HL-60 (cell line): ENCODE measurements around the gene SPDYC.

Experiments
- DNase-seq, 2 experiments: peaks; one replicate each; pipeline ENCODE4 v3.0.0-alpha.2; 2010 to 2020; ENCODE audit warnings: low read depth in 1 of 2, low spot score in 1 of 2
- H3K27ac ChIP-seq: fragments of 250-450 bp; sonication (Bioruptor Pico); replicated peaks from 2 replicates; pipeline ENCODE4 v1.5.1; 2020; ENCODE audit warnings: mild to moderate bottlenecking, moderate library complexity
- H3K27me3 ChIP-seq: fragments of 250-450 bp; sonication (Bioruptor Pico); 2 replicates; pipeline ENCODE4 v1.5.1; 2021; ENCODE audit warnings: mild to moderate bottlenecking, moderate library complexity; ENCODE audit not compliant: insufficient read depth, poor library complexity, severe bottlenecking
- H3K4me3 ChIP-seq: replicated peaks from 2 replicates; pipeline ENCODE4 v1.5.1; 2011; ENCODE audit warnings: mild to moderate bottlenecking, control low read depth, low read length; ENCODE audit not compliant: insufficient read depth
- GABPA ChIP-seq: IDR thresholded peaks from 2 replicates; pipeline ENCODE4 v1.6.1; 2012; ENCODE audit warnings: low read depth
- POLR2AphosphoS5 ChIP-seq: IDR thresholded peaks from 2 replicates; pipeline ENCODE4 v1.6.1; 2012; ENCODE audit warnings: low read depth
- REST ChIP-seq: IDR thresholded peaks from 2 replicates; pipeline ENCODE4 v1.6.1; 2012; ENCODE audit warnings: low read depth; ENCODE audit not compliant: insufficient replicate concordance
- SPI1 ChIP-seq: IDR thresholded peaks from 2 replicates; pipeline ENCODE4 v1.6.1; 2012; ENCODE audit warnings: low read depth, mild to moderate bottlenecking, borderline replicate concordance
- TF ChIP-seq, protein P1 (sequence below): IDR thresholded peaks from one replicate; pipeline ENCODE4 v1.5.1; 2011; ENCODE audit warnings: low read length, control low read depth, inconsistent platforms; ENCODE audit not compliant: insufficient read depth

The SPDYC gene

GRCh38 chr11:65194564-65194963 lies 24.5 kb downstream of the SPDYC start:
- Histone ChIP-seq H3K27ac (no peak overlapping the region), H3K27me3 (no peaks in the 10 kb centered on the region), H3K4me3 (no peak overlapping the region)
- TF ChIP-seq SPI1 (no peak), REST (no peak), POLR2AphosphoS5 (no peak), GABPA (no peak)
- TF ChIP-seq, protein P1, sequence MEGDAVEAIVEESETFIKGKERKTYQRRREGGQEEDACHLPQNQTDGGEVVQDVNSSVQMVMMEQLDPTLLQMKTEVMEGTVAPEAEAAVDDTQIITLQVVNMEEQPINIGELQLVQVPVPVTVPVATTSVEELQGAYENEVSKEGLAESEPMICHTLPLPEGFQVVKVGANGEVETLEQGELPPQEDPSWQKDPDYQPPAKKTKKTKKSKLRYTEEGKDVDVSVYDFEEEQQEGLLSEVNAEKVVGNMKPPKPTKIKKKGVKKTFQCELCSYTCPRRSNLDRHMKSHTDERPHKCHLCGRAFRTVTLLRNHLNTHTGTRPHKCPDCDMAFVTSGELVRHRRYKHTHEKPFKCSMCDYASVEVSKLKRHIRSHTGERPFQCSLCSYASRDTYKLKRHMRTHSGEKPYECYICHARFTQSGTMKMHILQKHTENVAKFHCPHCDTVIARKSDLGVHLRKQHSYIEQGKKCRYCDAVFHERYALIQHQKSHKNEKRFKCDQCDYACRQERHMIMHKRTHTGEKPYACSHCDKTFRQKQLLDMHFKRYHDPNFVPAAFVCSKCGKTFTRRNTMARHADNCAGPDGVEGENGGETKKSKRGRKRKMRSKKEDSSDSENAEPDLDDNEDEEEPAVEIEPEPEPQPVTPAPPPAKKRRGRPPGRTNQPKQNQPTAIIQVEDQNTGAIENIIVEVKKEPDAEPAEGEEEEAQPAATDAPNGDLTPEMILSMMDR, result no peak
- no peak for DNase-seq

DNA sequence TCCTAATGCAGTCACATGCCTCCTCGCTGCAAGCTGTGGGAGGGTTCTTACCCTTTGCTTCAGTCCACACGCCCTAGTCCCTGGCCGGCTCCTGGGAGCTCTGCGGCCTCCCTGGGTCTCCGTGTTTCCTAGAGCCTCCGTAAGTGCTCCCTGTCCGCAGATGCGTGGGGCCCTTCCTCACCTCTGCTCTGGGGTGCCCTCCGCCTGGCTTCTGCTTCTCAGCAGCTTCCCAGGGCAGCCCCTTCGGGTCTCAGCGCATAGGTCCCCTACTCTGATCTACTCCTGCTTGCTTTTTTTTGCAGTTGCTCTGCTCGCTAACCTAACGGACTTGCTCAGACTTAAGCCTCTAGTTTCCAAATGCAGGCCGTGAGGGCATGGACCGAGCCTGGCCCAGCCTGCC lies 34.1 kb downstream of the SPDYC start:
- no peak for DNase-seq
- H3K27me3 ChIP-seq, result no peaks in the 10 kb centered on the region
- H3K27ac ChIP-seq, result no peak overlapping the region
- H3K4me3 ChIP-seq, result no peak overlapping the region
- TF ChIP-seq REST (no peak), SPI1 (no peak), POLR2AphosphoS5 (no peak), GABPA (no peak)
- TF ChIP-seq, protein P1, result no peak

DNA sequence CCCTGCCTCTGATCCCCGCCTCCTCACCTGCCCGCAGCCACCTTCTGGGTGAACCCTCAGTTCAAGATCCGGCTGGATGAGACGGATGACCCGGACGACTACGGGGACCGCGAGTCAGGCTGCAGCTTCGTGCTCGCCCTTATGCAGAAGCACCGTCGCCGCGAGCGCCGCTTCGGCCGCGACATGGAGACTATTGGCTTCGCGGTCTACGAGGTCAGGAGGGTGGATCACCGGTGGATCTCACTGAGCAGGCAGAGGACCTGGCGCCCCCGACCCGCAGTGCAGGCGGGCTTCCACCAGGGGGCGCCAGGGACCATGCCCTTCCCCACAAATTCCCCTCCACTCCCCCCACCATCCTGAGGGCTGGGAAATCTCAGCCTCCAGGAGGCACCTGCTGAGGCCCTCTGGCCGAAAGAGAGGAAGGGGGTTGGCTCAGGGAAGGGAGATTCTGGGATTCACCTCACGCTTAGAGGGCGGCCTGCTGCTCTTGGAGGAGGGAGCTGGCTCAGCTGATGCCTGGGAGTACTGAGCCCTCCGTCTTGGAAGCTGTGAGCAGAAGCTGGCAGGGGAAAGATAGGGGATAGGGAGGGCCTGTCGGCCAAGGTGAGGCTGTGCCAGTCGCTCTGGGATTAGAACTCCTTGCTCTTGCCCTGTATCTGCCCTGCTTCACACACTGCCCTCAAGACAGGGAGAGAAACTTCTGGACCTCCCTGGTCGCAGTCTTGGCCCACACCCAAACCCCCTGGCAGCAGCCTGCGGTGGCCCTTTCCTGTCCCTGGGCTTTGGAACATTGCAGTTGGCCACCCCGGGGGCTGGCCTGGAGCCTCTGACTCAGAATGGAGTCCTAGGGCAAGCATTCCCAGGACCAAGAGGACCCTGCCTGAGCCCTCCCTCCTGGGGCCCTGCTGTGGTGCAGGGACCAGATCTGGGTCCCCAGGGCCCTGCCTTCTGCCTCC lies 34.9 kb downstream of the SPDYC start:
- DNase-seq, result peak in 1 of 2 experiments; percentile 43
- Histone ChIP-seq H3K4me3 (no peak overlapping the region), H3K27me3 (no peaks in the 10 kb centered on the region), H3K27ac (no peak overlapping the region)
- TF ChIP-seq SPI1, result no peak
- TF ChIP-seq, protein P1, result peak; percentile 77
